HEK293T (cell line): Measurements from ENCODE around the gene PRIMA1.

Experiments used
- CTCF ChIA-PET: fragments of 350-600 bp; formaldehyde crosslinking; extraction: SDS; loops from one replicate; lab custom pipeline; 2021; ENCODE audit warnings: antibody characterized with exemption, inconsistent platforms; lab: Yijun Ruan, JAX
- POLR2A ChIA-PET: fragments of 350-600 bp; formaldehyde crosslinking; extraction: SDS; loops from one replicate; lab custom pipeline; 2020; ENCODE audit warnings: antibody characterized with exemption, inconsistent platforms; lab: Yijun Ruan, JAX
- DNase-seq: peaks from one replicate; pipeline ENCODE4 v3.0.0; 2012; ENCODE audit warnings: mixed read lengths; ENCODE audit errors: extremely low spot score
- ARNT ChIP-seq: fragments of 450-650 bp; IDR thresholded peaks from 2 replicates; pipeline ENCODE4 v1.6.1; 2017; ENCODE audit warnings: mild to moderate bottlenecking
- BHLHE40 ChIP-seq: fragments of 450-650 bp; IDR thresholded peaks from 2 replicates; pipeline ENCODE4 v1.6.1; 2016; ENCODE audit warnings: mild to moderate bottlenecking, moderate library complexity, borderline replicate concordance
- CTBP1 ChIP-seq: fragments of 450-650 bp; IDR thresholded peaks from 2 replicates; pipeline ENCODE4 v1.6.1; 2016; ENCODE audit warnings: borderline replicate concordance
- ELF4 ChIP-seq: fragments of 450-650 bp; IDR thresholded peaks from 2 replicates; pipeline ENCODE4 v1.6.1; 2017; ENCODE audit warnings: antibody characterized with exemption
- FOXA1 ChIP-seq: fragments of 450-650 bp; IDR thresholded peaks from 2 replicates; pipeline ENCODE4 v1.6.1; 2016; ENCODE audit warnings: mild to moderate bottlenecking
- FOXK2 ChIP-seq: fragments of 450-650 bp; IDR thresholded peaks from 2 replicates; pipeline ENCODE4 v1.6.1; 2016; ENCODE audit warnings: mild to moderate bottlenecking
- FOXM1 ChIP-seq: fragments of 450-650 bp; IDR thresholded peaks from 2 replicates; pipeline ENCODE4 v1.6.1; 2017; ENCODE audit warnings: mild to moderate bottlenecking, borderline replicate concordance
- HDGF ChIP-seq: fragments of 450-650 bp; IDR thresholded peaks from 2 replicates; pipeline ENCODE4 v1.6.1; 2017; ENCODE audit warnings: antibody characterized with exemption, borderline replicate concordance
- L3MBTL2 ChIP-seq: fragments of 450-650 bp; conservative IDR thresholded peaks from 2 replicates; pipeline ENCODE4 v1.6.1; 2016; ENCODE audit warnings: mild to moderate bottlenecking
- LEF1 ChIP-seq: fragments of 450-650 bp; IDR thresholded peaks from 2 replicates; pipeline ENCODE4 v1.6.1; 2017; ENCODE audit warnings: mild to moderate bottlenecking, borderline replicate concordance
- NFRKB ChIP-seq: fragments of 450-650 bp; IDR thresholded peaks from 2 replicates; pipeline ENCODE4 v1.6.1; 2016; ENCODE audit warnings: mild to moderate bottlenecking, moderate library complexity
- PKNOX1 ChIP-seq: fragments of 450-650 bp; IDR thresholded peaks from 2 replicates; pipeline ENCODE4 v1.6.1; 2016
- SP1 ChIP-seq: fragments of 450-650 bp; IDR thresholded peaks from 2 replicates; pipeline ENCODE4 v1.6.1; 2017
- SUZ12 ChIP-seq: fragments of 450-650 bp; IDR thresholded peaks from 2 replicates; pipeline ENCODE4 v1.6.1; 2016; ENCODE audit warnings: mild to moderate bottlenecking
- TARDBP ChIP-seq: fragments of 450-650 bp; IDR thresholded peaks from 2 replicates; pipeline ENCODE4 v1.6.1; 2016
- ZNF384 ChIP-seq: fragments of 450-650 bp; IDR thresholded peaks from 2 replicates; pipeline ENCODE4 v1.6.1; 2016

Gene PRIMA1

GRCh38 chr14:93804654-93805053 lies 16.4 kb upstream of the PRIMA1 start:
- ChIA-PET CTCF (no interaction called here), POLR2A (no interaction called here)
- TF ChIP-seq LEF1 (no peak), ELF4 (no peak), BHLHE40 (no peak), CTBP1 (no peak)
- no peak for DNase-seq

GRCh38 chr14:93803408-93804318 lies 15.4 kb upstream of the PRIMA1 start:
- POLR2A ChIA-PET = no interaction called here
- TF ChIP-seq ZNF384 (no peak), L3MBTL2 (no peak), SP1 (no peak), HDGF (no peak), BHLHE40 (no peak), FOXA1 (no peak), ARNT (no peak), NFRKB (no peak), PKNOX1 (no peak), LEF1 (no peak), CTBP1 (no peak), SUZ12 (no peak), TARDBP (no peak), FOXK2 (no peak)

GRCh38 chr14:93799989-93800921 lies 12.0 kb upstream of the PRIMA1 start:
- TF ChIP-seq NFRKB (no peak), PKNOX1 (no peak), TARDBP (no peak), ZNF384 (no peak), LEF1 (no peak), SP1 (no peak), HDGF (no peak), BHLHE40 (no peak), ARNT (no peak), SUZ12 (no peak), FOXA1 (no peak), FOXK2 (no peak), CTBP1 (no peak), ELF4 (no peak), L3MBTL2 (no peak), FOXM1 (no peak)
- ChIA-PET POLR2A (no interaction called here), CTCF (no interaction called here)
- no peak for DNase-seq

More at GRCh38 chr14:93803408-93804318, 15.4 kb upstream of the PRIMA1 start:
- no peak for DNase-seq
- CTCF ChIA-PET = no interaction called here

- DNase-seq = no peak
- ChIA-PET POLR2A (no interaction called here), CTCF (no interaction called here)
- TF ChIP-seq ELF4 = no peak
These were observed 11.3 kb upstream of the PRIMA1 start for GRCh38 chr14:93799617-93799988.

- TF ChIP-seq L3MBTL2 (no peak), FOXA1 (no peak), FOXK2 (no peak), BHLHE40 (no peak), TARDBP (no peak), SUZ12 (no peak), SP1 (no peak), PKNOX1 (no peak), HDGF (no peak), ELF4 (no peak), NFRKB (no peak), LEF1 (no peak), ZNF384 (no peak), FOXM1 (no peak), CTBP1 (no peak), ARNT (no peak)
- CTCF ChIA-PET = no interaction called here
- no peak for DNase-seq
- POLR2A ChIA-PET = no interaction called here
These were observed 9.3 kb upstream of the PRIMA1 start for GRCh38 chr14:93797536-93797935.

GRCh38 chr14:93797071-93797470 lies 8.8 kb upstream of the PRIMA1 start:
- POLR2A ChIA-PET = no interaction called here
- CTCF ChIA-PET = no interaction called here
- no peak for DNase-seq
- TF ChIP-seq L3MBTL2 = no peak
